SK-MEL-5 (cell line): Measurements from ENCODE around the gene TLX2. TPM values are rescaled to one million over a fixed set of nuclear protein-coding genes. Genes with fewer than 3 reads are reported as not detected.

Experiments used
- DNase-seq: peaks from one replicate; pipeline ENCODE4 v3.0.0-alpha.2; 2016; ENCODE audit warnings: low read depth, low spot score
- in situ Hi-C: cut with HindIII; loops from 2 replicates; pipeline ENCODE4 v1.10.0; 2016; ENCODE audit warnings: low sequenced_read_pairs, high pct_unique_total_duplicates, low pct_unique_long_range_greater_than_20kb
- total RNA-seq: library from RNA; depleted of rRNA; stranded (reverse); fragments of >200 nt; shearing (Covaris generic); gene quantifications from 2 replicates; pipeline ENCODE4 v1.2.3, GENCODE V29; 2014

The TLX2 gene
- total RNA-seq, 1 experiment from 2014 or later, result 0.55 TPM

DNA sequence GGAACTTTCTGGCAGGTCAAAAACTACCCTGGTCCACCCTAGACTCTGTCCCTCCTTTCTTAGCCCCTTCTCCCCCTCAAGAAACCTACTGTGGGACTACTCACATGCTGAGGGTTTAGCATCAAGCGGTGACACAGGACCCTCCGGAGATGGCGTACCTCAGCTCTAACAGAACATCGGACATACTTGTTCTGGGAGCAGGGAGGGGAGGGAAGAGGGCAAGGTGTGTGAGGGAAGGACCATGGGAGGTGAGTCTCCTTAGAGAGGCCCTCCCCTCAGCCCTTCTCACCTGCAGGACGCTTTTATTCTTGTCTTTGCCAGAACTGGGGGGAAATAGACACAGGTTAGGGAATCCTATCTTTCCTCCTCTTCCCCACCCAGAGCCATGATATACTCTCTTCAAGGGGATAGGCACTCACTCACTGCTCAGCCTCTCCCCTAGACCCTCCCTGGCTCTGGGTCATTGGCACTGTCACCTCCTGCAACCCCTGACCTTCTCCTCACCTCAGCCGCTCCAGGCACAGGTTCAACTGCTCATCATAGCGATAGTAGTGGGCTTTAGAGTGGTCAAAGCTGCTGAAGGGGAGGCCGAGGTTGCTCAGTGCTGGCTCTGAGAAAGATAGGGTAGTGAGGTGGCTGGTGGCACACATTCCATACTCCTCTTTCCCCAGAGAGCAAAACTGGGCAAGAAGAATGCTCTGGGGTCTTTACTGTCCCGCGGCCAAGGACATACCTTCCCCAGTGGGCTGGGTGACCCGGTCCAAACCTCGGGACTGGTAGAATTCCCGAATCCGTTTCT, 8.6 kb upstream of the TLX2 start:
- in situ Hi-C loops, result no loop called here
- peak; percentile 11 for DNase-seq

DNA sequence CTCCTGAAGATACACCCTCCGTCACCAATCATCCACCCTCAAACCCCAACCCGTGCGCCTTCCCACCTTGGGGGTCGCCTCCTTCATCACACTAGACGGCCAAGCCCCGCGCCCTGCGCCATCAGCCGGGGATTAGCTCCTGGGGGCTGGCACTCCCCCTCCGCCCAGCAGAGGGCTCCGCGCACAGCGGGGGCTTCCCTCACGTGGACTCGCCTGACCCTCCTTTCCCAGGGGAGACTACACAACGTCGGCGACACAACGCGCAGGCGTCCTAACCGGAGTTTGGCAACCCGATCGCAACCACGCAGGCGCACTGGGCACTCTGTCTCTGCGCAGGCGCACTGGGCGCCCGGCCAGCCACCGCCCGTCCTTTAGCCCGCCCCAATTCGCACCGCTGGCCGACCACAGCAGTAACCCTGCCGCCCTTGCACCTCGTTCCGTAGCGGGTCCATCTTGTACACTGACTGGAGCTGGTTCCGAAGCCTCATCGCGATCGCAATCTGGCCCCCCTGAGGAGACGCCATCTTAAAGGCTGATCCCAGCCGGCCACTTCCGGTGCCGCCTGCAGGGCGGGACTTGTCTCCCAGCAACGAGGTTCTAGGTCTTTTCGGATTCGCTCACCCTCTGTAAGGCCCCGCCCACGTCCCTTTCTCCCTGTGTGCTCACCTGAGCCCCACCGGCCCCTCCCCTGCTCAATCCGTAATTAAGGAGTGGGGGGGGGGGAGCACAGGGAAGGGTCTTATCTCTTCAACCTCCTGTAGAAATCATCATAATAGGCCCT, 6.9 kb upstream of the TLX2 start, which contains the start of gene PCGF1:
TSS of gene PCGF1 (minus strand) at position 551 of the 781 bp plus-strand sequence. CDS start at position 524, 27 bp downstream.
- in situ Hi-C loops, result no loop called here
- peak; percentile 99 for DNase-seq

DNA sequence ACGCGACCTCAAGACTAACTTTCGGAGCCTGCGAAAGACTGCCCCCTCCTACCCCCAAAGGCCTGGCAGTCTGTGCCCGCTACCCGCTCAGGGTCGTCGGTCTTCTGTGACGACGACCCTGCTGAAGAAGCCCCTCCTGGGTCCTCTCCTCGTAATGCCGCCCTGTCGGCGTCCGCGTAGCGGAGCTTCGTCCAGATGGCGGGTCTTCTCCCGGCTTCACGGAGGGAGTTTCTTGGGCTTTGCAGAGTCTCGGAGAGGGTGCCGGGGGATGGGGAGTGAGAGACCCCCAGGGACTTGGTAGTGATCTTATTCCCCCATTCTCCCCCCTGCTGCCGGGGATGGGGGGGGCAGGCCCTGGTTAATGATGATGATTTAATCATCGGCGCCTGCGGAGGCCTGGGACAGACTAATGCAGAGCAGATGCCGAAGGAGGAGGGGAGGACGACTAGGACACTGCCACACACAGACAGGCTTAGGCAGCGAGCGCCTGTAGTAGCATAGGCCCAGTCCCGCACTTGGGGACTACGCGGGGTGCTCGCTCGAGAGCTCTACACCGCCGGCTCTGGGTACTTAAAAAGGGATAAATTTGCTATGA, 6.2 kb upstream of the TLX2 start:
- in situ Hi-C loops, result no loop called here
- peak; percentile 58 for DNase-seq

- in situ Hi-C loops, result no loop called here
- DNase-seq, result no peak
Measured at GRCh38 chr2:74510272-74510671, 4.0 kb upstream of the TLX2 start.

- no peak for DNase-seq
- in situ Hi-C loops, result no loop called here
Measured at GRCh38 chr2:74511104-74511989, 2.9 kb upstream of the TLX2 start.

GRCh38 chr2:74512744-74513604, 1.3 kb upstream of the TLX2 start:
- DNase-seq, result no peak
- in situ Hi-C loops, result no loop called here

GRCh38 chr2:74513605-74514367, 464 bp upstream of the TLX2 start:
- DNase-seq, result no peak
- in situ Hi-C loops, result no loop called here

DNA sequence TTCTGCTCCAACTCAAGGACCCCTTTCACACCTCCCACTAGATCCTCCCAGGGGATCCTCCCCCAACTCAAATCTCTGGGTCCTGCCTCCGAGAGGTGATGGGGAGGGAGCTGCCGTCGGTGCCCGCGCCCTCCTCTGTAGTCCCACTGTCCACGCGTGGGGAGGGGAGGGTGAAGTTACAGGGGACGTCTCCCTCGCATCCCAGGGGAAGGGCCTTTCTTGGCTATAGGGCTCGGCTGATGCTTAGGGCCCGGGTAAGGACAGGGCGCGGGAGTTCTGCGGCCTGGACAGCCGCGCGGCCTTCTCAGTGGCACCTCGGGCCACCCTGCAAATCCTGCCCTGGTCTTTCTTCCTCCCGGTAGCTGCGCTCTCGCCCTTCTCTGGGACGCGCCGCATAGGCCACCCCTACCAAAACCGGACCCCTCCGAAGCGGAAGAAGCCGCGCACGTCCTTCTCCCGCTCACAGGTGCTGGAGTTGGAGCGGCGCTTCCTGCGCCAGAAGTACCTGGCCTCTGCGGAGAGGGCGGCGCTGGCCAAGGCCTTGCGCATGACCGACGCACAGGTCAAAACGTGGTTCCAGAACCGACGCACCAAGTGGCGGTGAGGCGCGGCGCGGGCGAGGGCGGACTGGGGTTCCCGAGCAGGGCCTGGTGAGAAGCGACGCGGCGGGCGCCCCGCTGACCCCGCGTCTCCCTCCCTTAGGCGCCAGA, 1.2 kb downstream of the TLX2 start:
- DNase-seq, result no peak
- in situ Hi-C loops, result no loop called here

- no peak for DNase-seq
Measured at GRCh38 chr2:74515981-74516633, 1.9 kb downstream of the TLX2 start.

GRCh38 chr2:74516650-74517049, 2.4 kb downstream of the TLX2 start:
- in situ Hi-C loops, result no loop called here
- DNase-seq, result no peak

More at GRCh38 chr2:74515981-74516633, 1.9 kb downstream of the TLX2 start:
- in situ Hi-C loops, result no loop called here

GRCh38 chr2:74522516-74522915, 8.3 kb downstream of the TLX2 start:
- in situ Hi-C loops, result no loop called here
- no peak for DNase-seq

DNA sequence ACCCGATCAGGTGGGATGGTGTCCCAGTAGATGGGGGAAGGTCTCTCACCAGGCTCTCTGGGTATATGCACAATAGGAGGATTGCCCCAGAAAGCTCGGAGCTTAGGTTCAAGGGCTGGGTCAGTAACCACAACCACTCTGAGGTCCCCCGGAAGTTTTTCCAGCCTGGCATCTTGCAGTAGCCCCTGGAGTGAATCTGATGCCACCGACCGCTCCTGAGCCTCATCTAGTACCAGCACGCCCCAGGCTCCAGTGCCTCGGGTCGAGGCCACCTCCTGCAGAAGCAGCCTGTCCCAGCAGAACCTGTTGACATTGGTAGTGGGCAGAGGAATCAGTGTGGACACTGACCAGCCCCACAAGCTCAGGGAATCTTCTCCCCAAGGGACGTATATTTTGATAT, 9.8 kb downstream of the TLX2 start:
- DNase-seq, result no peak
- in situ Hi-C loops, result no loop called here

DNA sequence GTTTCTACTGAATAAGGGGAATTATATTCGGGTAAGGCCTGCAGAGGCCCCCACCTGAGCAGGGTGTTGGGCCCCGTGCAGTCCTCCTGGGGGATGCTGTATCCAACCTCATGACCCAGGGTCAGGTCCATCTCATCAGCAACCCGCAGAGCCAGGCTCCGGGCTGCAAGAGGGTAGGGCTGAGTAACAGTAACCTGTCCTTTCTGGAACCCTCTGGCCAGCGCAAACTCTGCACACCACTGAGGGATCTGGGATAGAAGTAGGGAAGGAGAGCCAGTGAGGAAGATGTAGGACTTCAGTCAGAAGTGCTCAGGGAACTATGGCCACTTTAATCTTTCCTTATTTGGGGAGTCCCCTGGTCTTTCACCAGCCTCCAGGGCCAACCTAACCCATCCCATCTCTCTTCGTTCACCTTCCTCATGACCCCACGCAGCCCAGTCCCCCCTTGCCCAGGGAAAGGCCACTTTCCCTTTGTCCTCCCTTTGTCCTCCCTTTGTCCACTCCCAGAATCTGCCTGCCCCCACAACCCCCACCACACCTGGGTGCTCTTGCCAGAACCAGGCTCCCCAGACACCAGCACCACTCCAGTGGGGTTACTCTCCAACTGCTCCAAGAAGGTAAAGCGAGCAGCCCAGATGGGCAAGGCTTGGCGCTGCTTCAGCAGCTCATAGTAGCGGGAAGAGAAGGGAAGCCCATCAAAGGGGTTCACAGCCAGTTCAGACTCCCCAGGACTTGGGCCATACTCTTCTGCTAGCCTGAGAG, 10.9 kb downstream of the TLX2 start:
- no peak for DNase-seq
- in situ Hi-C loops, result no loop called here
